AG09319 (cell line): ENCODE data around the gene ULBP2.
"Not testable (repeated sequence)": the region's sequence is repeated elsewhere in the genome, so short reads cannot be mapped to it uniquely, and the experiment has no call there.

ENCODE experiments used
- DNase-seq: peaks from one replicate; pipeline ENCODE4 v3.0.0-alpha.2; 2010; ENCODE audit warnings: low read depth; ENCODE audit errors: extremely low read depth
- TF ChIP-seq, protein P1 (sequence below): IDR thresholded peaks from 2 replicates; pipeline ENCODE4 v1.5.1; 2011; ENCODE audit warnings: low read depth, mild to moderate bottlenecking, inconsistent platforms, low read length, moderate library complexity

The ULBP2 gene

DNA sequence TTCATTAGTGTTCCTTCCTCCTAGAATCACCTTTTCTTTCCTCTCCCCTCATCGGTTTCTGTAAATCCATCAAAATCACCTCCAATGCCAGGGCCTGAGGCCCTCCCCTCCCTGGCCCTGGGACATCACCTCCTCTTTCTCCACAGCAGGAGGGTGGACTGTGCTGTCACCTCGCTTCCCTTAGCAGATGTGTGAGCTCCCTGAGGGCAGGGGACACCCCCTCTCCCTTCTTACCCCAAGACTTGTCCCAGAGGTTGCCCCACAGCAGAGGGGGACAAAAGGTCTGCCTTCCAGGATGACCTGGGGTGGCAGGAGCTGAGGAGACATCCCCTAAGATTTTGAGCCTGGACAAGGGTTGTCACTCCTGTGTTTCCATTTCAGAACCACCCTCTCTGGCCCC is 27.8 kb downstream of the ULBP2 start:
- DNase-seq, result no peak
- TF ChIP-seq, protein P1, sequence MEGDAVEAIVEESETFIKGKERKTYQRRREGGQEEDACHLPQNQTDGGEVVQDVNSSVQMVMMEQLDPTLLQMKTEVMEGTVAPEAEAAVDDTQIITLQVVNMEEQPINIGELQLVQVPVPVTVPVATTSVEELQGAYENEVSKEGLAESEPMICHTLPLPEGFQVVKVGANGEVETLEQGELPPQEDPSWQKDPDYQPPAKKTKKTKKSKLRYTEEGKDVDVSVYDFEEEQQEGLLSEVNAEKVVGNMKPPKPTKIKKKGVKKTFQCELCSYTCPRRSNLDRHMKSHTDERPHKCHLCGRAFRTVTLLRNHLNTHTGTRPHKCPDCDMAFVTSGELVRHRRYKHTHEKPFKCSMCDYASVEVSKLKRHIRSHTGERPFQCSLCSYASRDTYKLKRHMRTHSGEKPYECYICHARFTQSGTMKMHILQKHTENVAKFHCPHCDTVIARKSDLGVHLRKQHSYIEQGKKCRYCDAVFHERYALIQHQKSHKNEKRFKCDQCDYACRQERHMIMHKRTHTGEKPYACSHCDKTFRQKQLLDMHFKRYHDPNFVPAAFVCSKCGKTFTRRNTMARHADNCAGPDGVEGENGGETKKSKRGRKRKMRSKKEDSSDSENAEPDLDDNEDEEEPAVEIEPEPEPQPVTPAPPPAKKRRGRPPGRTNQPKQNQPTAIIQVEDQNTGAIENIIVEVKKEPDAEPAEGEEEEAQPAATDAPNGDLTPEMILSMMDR, result no peak

DNA sequence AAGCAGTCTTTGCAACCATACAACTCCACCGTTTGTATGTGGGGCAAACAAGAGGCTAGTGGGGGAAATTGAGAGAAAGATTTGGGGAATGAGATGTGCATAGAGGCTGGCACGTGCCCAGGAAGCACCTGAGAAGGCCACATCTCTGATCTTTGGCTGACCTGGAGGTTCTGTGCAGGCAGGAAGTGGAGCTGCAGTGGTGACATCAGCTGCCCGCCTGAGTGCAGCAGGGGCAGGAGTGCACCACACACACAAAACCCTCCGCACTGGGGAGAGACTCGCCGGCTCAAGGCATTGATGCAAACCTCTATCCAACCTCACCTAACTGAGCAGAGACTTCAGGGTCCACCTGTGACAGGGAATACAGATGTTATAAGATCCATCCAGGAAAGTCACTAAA is 32.6 kb downstream of the ULBP2 start:
- not testable (repeated sequence) for DNase-seq

DNA sequence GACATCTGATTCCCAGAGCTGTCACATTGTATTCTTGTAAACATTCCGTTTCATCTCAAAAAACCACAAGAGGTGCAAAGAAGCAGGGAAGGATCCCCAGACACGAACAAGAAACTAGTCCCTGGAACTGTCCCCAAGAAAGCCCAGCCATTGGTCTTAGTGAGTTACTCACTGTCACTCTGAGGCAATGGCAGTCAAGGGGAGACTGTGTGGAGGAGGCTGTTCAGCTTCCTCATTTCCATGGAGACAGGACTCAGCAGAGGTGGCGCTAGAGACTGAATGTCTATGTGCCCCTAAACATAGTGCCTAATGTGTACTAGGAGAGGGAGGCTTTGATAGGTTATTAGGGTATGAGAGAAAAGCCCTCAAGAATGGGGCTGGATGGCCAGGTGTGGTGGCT is 33.0 kb downstream of the ULBP2 start:
- TF ChIP-seq, protein P1, result no peak
- no peak for DNase-seq

DNA sequence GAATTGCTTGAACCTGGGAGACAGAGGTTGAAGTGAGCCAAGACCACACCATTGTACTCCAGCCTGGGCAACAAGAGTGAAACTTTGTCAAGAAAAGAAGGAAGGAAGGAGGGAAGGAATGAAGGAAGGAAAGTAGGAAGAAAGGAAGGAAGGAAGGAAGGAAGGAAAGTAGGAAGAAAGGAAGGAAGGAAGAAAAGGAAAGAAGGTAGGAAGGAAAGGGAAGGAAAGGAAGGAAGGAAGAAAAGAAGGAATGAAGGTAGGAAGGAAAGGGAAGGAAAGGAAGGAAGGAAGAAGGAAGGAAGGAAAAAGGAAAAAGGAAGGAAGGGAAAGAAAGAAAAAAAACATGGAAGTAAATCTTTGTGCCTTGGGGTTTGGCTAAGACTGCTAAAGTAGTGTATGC is 33.6 kb downstream of the ULBP2 start:
- TF ChIP-seq, protein P1, result no peak
- DNase-seq, result no peak

DNA sequence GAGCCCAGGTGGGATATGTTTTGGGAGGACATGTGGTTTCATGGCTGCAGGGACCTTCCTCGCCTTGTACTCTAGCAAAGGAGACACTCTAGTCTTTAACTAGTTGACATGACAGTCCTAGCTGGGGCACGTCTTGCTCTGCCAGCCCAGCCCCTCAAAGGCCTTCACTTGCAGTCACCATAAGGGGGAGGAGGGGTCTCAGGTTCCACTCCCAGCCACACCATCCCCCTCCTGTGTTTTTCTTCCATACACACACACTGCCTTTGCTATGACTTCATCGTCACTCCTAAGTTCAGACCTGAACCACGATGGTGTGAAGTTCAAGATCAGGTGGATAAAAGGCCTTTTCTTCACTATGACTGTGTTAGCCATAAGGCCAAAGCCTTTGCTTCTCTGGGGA is 35.4 kb downstream of the ULBP2 start:
- DNase-seq, result no peak
- TF ChIP-seq, protein P1, result no peak

DNA sequence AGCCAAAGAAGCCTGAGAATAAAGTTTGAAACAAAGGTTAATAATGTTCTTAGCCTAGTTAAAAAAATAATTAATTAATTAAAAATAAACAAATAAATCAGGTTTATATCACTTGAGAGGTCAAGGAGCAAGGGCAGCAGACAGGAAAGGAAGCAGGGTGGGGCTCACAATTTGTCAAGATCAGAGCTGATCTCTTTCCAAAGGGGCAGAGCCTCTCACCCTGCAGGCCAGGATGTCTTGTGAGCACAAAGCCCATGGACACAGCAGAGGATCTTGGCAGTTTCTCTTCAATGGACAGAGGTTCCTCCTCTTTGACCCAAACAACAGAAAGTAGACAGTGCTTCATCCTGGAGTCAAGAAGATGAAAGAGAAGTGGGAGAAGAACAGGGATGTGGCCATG is 36.8 kb downstream of the ULBP2 start:
- TF ChIP-seq, protein P1, result no peak
- no peak for DNase-seq

DNA sequence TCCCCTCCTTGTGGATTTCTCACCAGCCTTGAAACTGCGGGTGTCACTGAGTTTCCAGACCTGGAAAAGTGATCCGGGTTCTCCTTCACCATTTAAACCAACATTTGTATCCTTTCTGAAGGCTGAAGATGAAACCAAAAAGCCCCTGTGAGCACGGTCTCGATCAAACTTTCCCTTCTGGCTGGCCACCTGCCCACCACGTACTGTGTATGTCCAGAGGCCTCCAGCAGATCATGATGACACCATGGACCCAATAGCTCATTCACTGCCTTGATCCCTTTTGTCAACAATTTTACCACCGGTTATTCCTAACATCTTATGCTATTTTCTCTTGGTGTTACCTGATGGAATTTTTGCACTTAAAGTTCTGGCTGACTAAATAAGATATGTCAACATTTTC is 37.5 kb downstream of the ULBP2 start:
- no peak for DNase-seq
- TF ChIP-seq, protein P1, result no peak

DNA sequence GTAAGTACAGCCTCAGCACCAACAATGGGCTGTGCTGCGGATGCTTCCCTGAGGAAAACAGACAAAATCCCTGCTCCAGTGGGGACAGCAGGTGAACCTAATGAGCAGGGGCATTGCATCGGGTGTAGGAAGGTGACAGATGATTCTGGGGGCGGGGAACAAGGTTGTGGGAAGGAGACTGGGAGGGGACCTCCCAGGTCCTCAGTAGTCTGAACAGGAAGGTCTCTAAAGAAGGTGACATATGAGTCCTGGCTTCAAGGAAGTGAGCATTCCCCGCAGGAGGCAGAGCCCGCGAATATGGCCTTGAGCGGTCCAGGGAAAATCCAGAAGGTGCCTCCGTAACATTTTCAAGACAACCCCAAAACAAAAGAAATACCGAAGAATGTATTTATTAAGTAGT is 41.3 kb downstream of the ULBP2 start:
- TF ChIP-seq, protein P1, result no peak
- no peak for DNase-seq
